K562 (cell line): ENCODE results near the gene CPTP. TPM values are rescaled to one million over a fixed set of nuclear protein-coding genes. Genes with fewer than 3 reads are reported as not detected.

ENCODE experiments used
- ARID2 ChIP-seq: fragments of 450-650 bp; IDR thresholded peaks from 2 replicates; pipeline ENCODE4 v1.6.1; 2017; ENCODE audit warnings: antibody characterized with exemption, mild to moderate bottlenecking
- BCOR ChIP-seq: fragments of 450-650 bp; IDR thresholded peaks from 2 replicates; pipeline ENCODE4 v1.6.1; 2016
- CBFA2T3 ChIP-seq: fragments of 450-650 bp; IDR thresholded peaks from 2 replicates; pipeline ENCODE4 v1.6.1; 2017
- CREBBP ChIP-seq: IDR thresholded peaks from one replicate; pipeline ENCODE4 v1.6.1; 2012; ENCODE audit warnings: low read depth, mild to moderate bottlenecking, control low read depth, inconsistent platforms, low read length
- CSDE1 ChIP-seq, 2 experiments: fragments of 450-650 bp; IDR thresholded peaks; 2 replicates each; pipeline ENCODE4 v1.6.1; 2016; ENCODE audit warnings: mild to moderate bottlenecking in 1 of 2
- EHMT2 ChIP-seq: fragments of 450-650 bp; IDR thresholded peaks from 2 replicates; pipeline ENCODE4 v1.6.1; 2018; ENCODE audit warnings: antibody characterized with exemption
- EZH2 ChIP-seq: IDR thresholded peaks from 2 replicates; pipeline ENCODE4 v1.6.1; 2012; ENCODE audit warnings: low read depth, mild to moderate bottlenecking, inconsistent platforms, low read length, borderline replicate concordance
- HNRNPUL1 ChIP-seq: fragments of 200-400 bp; formaldehyde crosslinking; IDR thresholded peaks from 2 replicates; pipeline ENCODE4 v1.6.1; 2017; ENCODE audit warnings: low read length
- MBD1 ChIP-seq: fragments of 250-450 bp; sonication (Bioruptor Pico); IDR thresholded peaks from 2 replicates; pipeline ENCODE4 v1.8.0; 2022; ENCODE audit warnings: inconsistent platforms
- NCOA6 ChIP-seq: fragments of 450-650 bp; IDR thresholded peaks from 2 replicates; pipeline ENCODE4 v1.6.1; 2017; ENCODE audit warnings: mild to moderate bottlenecking
- NCOR1 ChIP-seq: fragments of 450-650 bp; IDR thresholded peaks from 2 replicates; pipeline ENCODE4 v1.6.1; 2016; ENCODE audit warnings: mild to moderate bottlenecking, moderate library complexity
- PTTG1 ChIP-seq: fragments of 450-650 bp; IDR thresholded peaks from 2 replicates; pipeline ENCODE4 v1.6.1; 2016; ENCODE audit warnings: low read depth, mild to moderate bottlenecking, missing genetic modification characterization, missing compliant biosample characterization
- RBFOX2 ChIP-seq: fragments of 200-400 bp; formaldehyde crosslinking; IDR thresholded peaks from 2 replicates; pipeline ENCODE4 v1.6.1; 2017; ENCODE audit warnings: low read depth, mild to moderate bottlenecking, low read length, moderate library complexity
- RBM34 ChIP-seq: fragments of 200-400 bp; formaldehyde crosslinking; IDR thresholded peaks from 2 replicates; pipeline ENCODE4 v1.6.1; 2018; ENCODE audit warnings: low read length, borderline replicate concordance; ENCODE audit not compliant: insufficient read depth
- RFX1 ChIP-seq: fragments of 450-650 bp; IDR thresholded peaks from 2 replicates; pipeline ENCODE4 v1.6.1; 2016; ENCODE audit warnings: mild to moderate bottlenecking, moderate library complexity
- TFAP4 ChIP-seq: sonication (generic); formaldehyde crosslinking; IDR thresholded peaks from 2 replicates; pipeline ENCODE4 v1.8.0; 2022; ENCODE audit warnings: missing genetic modification reagents, mild to moderate bottlenecking, moderate library complexity, borderline replicate concordance
- ZBTB17 ChIP-seq: fragments of 450-650 bp; formaldehyde crosslinking; IDR thresholded peaks from 2 replicates; pipeline ENCODE4 v1.4.0; 2020; ENCODE audit warnings: mild to moderate bottlenecking
- ZBTB33 ChIP-seq: sonication (generic); formaldehyde crosslinking; IDR thresholded peaks from 2 replicates; pipeline ENCODE4 v1.8.1; 2023; ENCODE audit warnings: mild to moderate bottlenecking, missing genetic modification reagents
- ZBTB8A ChIP-seq: fragments of 450-650 bp; IDR thresholded peaks from 2 replicates; pipeline ENCODE4 v1.6.1; 2018; ENCODE audit warnings: mild to moderate bottlenecking, moderate library complexity; ENCODE audit not compliant: partially characterized antibody
- ZKSCAN3 ChIP-seq: fragments of 250-450 bp; sonication (Bioruptor Pico); IDR thresholded peaks from 2 replicates; pipeline ENCODE4 v1.4.0; 2020
- ZNF639 ChIP-seq, 2 experiments: fragments of 200-800 bp in 1 of 2; sonication (Bioruptor generic) in 1 of 2; sonication (generic) in 1 of 2; formaldehyde crosslinking in 1 of 2; IDR thresholded peaks in 1 of 2; conservative IDR thresholded peaks in 1 of 2; 2 replicates each; pipeline versions ENCODE4 v1.5.0 to v1.6.1; 2016 to 2020; ENCODE audit warnings: missing compliant biosample characterization in 1 of 2, missing genetic modification characterization in 1 of 2, missing genetic modification reagents in 1 of 2
- ZNF696 ChIP-seq: fragments of 250-450 bp; sonication (Bioruptor Pico); conservative IDR thresholded peaks from 2 replicates; pipeline ENCODE4 v1.4.0; 2020; ENCODE audit warnings: mild to moderate bottlenecking, moderate library complexity
- ZNF785 ChIP-seq: fragments of 250-450 bp; sonication (Bioruptor Pico); IDR thresholded peaks from 2 replicates; pipeline ENCODE4 v1.4.0; 2020; ENCODE audit warnings: mild to moderate bottlenecking
- polyA plus RNA-seq, 8 experiments: library from polyadenylated mRNA; depleted of rRNA in 4 of 8; stranded (reverse) in 5 of 8; unstranded in 3 of 8; fragments of >200 nt; fragmentation: Nextera tagmentation in 2 of 8; fragmentation: Illumina TruSeq in 1 of 8; extraction: Ambion mirVana in 2 of 8; extraction: Trizol in 1 of 8; gene quantifications; 2 replicates each; pipeline versions ENCODE4 v1.2.1 to v1.2.3, GENCODE V29; 2011 to 2014; ENCODE audit warnings: inconsistent platforms in 1 of 8, missing spikeins in 1 of 8
- total RNA-seq, 7 experiments: library from RNA; depleted of rRNA in 6 of 7; stranded (reverse); fragments of >200 nt in 6 of 7; fragmentation: Illumina TruSeq in 2 of 7; extraction: Trizol in 2 of 7; gene quantifications; 2 replicates each; pipeline versions ENCODE4 v1.2.1 to v1.2.3, GENCODE V29; 2011 to 2021; ENCODE audit warnings: low replicate concordance in 1 of 7

The CPTP gene
- total and polyA plus RNA-seq, 9 of the 15 experiments (the other 6 are each of a cell fraction or from before 2014, with no cell fraction given): 0.11 to 25.8 (median 3.5) TPM

GRCh38 chr1:1324524-1325287 lies at the start of gene CPTP, which contains the start of gene INTS11 (continued):
- TF ChIP-seq TFAP4 (CRISPR knock-in tag): peak; percentile 54; the same call in 1 of the 2 replicates
- TF ChIP-seq NCOR1: no peak
- no peak for TF ChIP-seq ZNF696 (CRISPR knock-in tag)
- no peak for TF ChIP-seq NCOA6
- TF ChIP-seq ZBTB33 (CRISPR knock-in tag): no peak
- no peak for TF ChIP-seq EHMT2
- no peak for TF ChIP-seq PTTG1 (tag)
- no peak for TF ChIP-seq ZBTB8A
- TF ChIP-seq HNRNPUL1: no peak
- TF ChIP-seq MBD1: no peak
- TF ChIP-seq CBFA2T3: no peak
- no peak for TF ChIP-seq BCOR
- peak; percentile 82 for TF ChIP-seq RBFOX2
- no peak for TF ChIP-seq EZH2
- TF ChIP-seq ZKSCAN3: no peak
- no peak for TF ChIP-seq RFX1
- TF ChIP-seq ZBTB17 (CRISPR knock-in tag): no peak
- no peak for TF ChIP-seq ARID2
- TF ChIP-seq ZNF785 (CRISPR knock-in tag): no peak
- no peak for TF ChIP-seq CREBBP
- TF ChIP-seq CSDE1 (IDR thresholded peaks at IDR 0.05): no peak
- TF ChIP-seq RBM34: 0 out of 2 replicates have a peak, but pooled peaks have one; percentile 5
- no peak; a peak in 1 of 4 replicates for TF ChIP-seq ZNF639 (CRISPR knock-in tag; conservative IDR thresholded peaks at IDR 0.05 in 1 of 2, IDR thresholded peaks at IDR 0.05 in 1 of 2)
